Endothelial cell (in vitro differentiated cells): Measurements from ENCODE around the gene INO80C. TPM values are rescaled to one million over a fixed set of nuclear protein-coding genes. Genes with fewer than 3 reads are reported as not detected.

Experiments used
- DNase-seq: peaks from one replicate; pipeline ENCODE4 v3.0.0; 2021; ENCODE audit warnings: low spot score
- H3K27ac Mint-ChIP-seq: one replicate; pipeline ENCODE4 v1.8.0; 2021; ENCODE audit warnings: mixed read lengths, inconsistent platforms; ENCODE audit not compliant: unreplicated experiment
- H3K27me3 Mint-ChIP-seq: one replicate; pipeline ENCODE4 v1.8.0; 2021; ENCODE audit warnings: mild to moderate bottlenecking, moderate library complexity, mixed read lengths, inconsistent platforms; ENCODE audit not compliant: unreplicated experiment
- H3K36me3 Mint-ChIP-seq: one replicate; pipeline ENCODE4 v1.8.0; 2021; ENCODE audit warnings: mild to moderate bottlenecking, low read depth, mixed read lengths, inconsistent platforms; ENCODE audit not compliant: unreplicated experiment
- H3K4me1 Mint-ChIP-seq: one replicate; pipeline ENCODE4 v1.8.0; 2021; ENCODE audit warnings: mild to moderate bottlenecking, mixed read lengths, inconsistent platforms; ENCODE audit not compliant: unreplicated experiment
- H3K4me3 Mint-ChIP-seq: one replicate; pipeline ENCODE4 v1.8.0; 2021; ENCODE audit warnings: mild to moderate bottlenecking, mixed read lengths, inconsistent platforms; ENCODE audit not compliant: unreplicated experiment
- H3K9me3 Mint-ChIP-seq: one replicate; pipeline ENCODE4 v1.8.0; 2021; ENCODE audit warnings: mixed read lengths, inconsistent platforms; ENCODE audit not compliant: unreplicated experiment
- total RNA-seq: library from RNA; stranded (reverse); fragmentation: NEBNext Ultra II Directional; extraction: Animal tissue kit (Norgen Biotek cat#: 25700); gene quantifications from one replicate; pipeline ENCODE4 v1.2.1, GENCODE V29; 2021; ENCODE audit not compliant: unreplicated experiment
- TF ChIP-seq, protein P1 (sequence below): fragments of 200-600 bp; sonication (generic); IDR thresholded peaks from one replicate; pipeline ENCODE4 v1.5.0; 2021; ENCODE audit warnings: antibody characterized with exemption; ENCODE audit not compliant: unreplicated experiment

Gene INO80C
- total RNA-seq, 1 donor from 2014 or later, result 29.7 TPM

DNA sequence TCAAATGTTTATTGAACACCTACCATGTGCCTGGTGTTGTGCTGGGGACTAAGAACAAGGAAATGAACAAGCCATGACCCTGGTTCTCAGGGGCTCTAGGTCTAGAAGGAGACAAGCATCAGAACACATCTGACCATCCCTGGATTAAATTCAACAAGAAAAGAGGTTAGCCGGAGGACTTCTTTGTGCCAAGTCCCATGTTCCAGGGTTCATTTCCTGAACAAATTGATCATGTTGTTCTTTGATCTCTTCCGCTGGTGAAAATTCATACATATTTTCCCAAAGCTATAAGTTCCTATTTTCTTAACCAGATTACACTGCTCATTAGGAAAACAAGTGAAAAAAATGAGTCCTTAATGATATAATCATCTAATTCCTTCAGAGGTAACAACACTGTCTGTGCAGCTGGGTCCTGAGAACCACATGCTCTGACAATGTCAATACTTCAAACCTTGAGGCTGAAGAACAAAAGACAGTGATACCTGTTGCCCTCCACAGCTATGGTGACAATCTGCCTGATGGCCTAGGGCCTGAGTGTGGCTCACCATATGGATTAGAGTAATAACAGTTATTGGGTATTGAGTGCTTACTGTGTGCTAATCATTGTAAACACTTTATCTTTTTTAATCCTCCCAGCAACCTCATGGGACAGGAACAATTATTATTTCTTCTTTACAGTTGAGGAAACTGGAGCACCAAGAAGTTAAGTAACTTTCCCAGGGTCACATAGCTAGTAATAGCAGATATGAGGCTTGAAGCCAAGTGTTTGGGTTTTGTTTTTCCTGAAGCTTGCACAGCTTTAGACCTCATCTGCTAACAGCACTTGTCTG lies 24.6 kb upstream of the INO80C start:
- no peak overlapping the region for H3K4me3 Mint-ChIP-seq
- H3K36me3 Mint-ChIP-seq, result no peaks in the 10 kb centered on the region
- no peak for DNase-seq
- peak overlapping the region; percentile 42 for H3K27ac Mint-ChIP-seq
- no peaks in the 10 kb centered on the region for H3K9me3 Mint-ChIP-seq
- TF ChIP-seq, protein P1, sequence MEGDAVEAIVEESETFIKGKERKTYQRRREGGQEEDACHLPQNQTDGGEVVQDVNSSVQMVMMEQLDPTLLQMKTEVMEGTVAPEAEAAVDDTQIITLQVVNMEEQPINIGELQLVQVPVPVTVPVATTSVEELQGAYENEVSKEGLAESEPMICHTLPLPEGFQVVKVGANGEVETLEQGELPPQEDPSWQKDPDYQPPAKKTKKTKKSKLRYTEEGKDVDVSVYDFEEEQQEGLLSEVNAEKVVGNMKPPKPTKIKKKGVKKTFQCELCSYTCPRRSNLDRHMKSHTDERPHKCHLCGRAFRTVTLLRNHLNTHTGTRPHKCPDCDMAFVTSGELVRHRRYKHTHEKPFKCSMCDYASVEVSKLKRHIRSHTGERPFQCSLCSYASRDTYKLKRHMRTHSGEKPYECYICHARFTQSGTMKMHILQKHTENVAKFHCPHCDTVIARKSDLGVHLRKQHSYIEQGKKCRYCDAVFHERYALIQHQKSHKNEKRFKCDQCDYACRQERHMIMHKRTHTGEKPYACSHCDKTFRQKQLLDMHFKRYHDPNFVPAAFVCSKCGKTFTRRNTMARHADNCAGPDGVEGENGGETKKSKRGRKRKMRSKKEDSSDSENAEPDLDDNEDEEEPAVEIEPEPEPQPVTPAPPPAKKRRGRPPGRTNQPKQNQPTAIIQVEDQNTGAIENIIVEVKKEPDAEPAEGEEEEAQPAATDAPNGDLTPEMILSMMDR, result no peak
- peaks cover 30% of the 10 kb centered on the region for H3K4me1 Mint-ChIP-seq
- peaks cover 5% of the 10 kb centered on the region for H3K27me3 Mint-ChIP-seq

DNA sequence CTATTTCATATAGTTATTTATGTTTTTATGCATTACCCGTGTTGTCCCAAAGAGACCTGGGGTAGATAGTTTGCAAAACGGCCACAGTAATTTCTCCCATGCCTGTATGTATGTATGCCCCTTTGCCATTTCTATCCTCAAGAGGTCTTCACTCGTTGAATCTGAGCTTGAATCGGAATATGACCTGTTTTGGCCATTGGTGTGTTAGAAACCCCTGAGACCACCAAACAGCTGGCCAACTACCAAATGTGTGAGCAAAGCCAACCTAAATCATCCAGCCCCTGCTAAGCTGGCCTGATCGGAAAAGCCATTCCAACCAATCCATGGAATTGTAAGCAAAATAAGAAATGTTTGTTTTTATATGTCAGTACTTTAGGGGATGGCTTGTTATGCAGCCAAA lies 23.4 kb upstream of the INO80C start:
- H3K4me3 Mint-ChIP-seq, result no peak overlapping the region
- H3K36me3 Mint-ChIP-seq, result no peaks in the 10 kb centered on the region
- peaks cover 27% of the 10 kb centered on the region for H3K4me1 Mint-ChIP-seq
- TF ChIP-seq, protein P1, result no peak
- no peak overlapping the region for H3K27ac Mint-ChIP-seq
- no peaks in the 10 kb centered on the region for H3K9me3 Mint-ChIP-seq
- no peak for DNase-seq
- peaks cover 5% of the 10 kb centered on the region for H3K27me3 Mint-ChIP-seq

DNA sequence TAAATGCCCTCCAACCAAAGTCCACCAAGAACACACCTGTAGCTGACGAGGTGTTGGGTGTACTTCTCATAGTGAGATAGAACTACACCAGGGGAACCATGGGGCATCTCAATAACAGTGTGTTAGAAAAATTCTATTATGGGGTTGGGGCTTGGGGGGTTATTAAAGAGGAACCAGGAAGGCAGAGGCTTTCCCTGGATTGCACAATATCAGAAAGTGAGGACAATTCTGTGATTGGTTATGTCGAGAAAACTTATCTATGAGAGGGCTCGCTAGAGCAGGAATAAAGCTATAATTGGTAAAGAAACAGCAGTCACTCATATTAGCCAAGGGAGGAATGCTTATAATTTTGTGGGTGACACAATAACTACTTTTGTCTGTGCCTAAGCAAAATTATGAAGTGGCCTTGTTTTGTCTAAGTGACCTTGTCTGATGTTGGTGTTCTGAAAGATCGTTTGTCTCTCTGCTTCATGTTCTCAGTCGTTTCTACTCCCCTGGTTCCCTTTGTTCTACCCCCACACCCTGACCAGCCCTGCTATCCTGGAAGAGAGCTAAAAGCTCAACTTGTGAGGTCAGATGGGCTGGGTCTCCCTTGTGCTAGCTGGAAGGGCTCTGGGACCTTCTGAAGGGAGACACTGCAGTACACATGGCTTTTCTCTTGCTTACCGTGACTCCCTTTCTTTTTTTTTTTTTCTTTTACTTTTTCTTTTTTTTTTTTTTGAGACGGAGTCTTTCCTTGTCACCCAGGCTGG lies 21.6 kb upstream of the INO80C start:
- H3K4me1 Mint-ChIP-seq, result peaks cover 24% of the 10 kb centered on the region
- H3K36me3 Mint-ChIP-seq, result no peaks in the 10 kb centered on the region

DNA sequence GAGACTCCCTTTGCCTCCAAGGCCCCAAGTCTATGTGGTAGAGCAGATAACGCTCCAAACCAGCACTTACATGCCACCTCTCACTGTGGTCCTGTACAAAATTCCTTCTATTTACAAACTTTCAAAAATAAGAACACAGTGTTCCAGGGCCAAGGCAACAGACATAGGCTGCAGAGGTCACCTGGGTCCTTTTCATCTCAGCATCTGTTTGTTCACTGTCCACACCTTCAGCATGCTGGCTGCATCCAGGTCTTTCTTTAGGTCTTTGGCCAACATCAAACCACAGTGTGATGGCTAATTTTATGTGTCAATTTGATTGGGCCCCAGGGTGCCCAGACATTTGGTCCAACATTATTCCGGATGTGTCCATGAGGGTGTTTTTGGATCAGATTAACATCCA lies 20.0 kb upstream of the INO80C start:
- H3K36me3 Mint-ChIP-seq, result no peaks in the 10 kb centered on the region
- no peak overlapping the region for H3K4me3 Mint-ChIP-seq
- no peak overlapping the region for H3K27ac Mint-ChIP-seq
- H3K9me3 Mint-ChIP-seq, result no peaks in the 10 kb centered on the region
- TF ChIP-seq, protein P1, result no peak
- no peaks in the 10 kb centered on the region for H3K27me3 Mint-ChIP-seq
- DNase-seq, result no peak
- peaks cover 18% of the 10 kb centered on the region for H3K4me1 Mint-ChIP-seq

More for the DNA sequence above, 21.6 kb upstream of the INO80C start:
- Mint-ChIP-seq H3K4me3 (no peak overlapping the region), H3K27me3 (peaks cover 5% of the 10 kb centered on the region), H3K9me3 (no peaks in the 10 kb centered on the region), H3K27ac (no peak overlapping the region)
- DNase-seq, result no peak
- TF ChIP-seq, protein P1, result no peak

DNA sequence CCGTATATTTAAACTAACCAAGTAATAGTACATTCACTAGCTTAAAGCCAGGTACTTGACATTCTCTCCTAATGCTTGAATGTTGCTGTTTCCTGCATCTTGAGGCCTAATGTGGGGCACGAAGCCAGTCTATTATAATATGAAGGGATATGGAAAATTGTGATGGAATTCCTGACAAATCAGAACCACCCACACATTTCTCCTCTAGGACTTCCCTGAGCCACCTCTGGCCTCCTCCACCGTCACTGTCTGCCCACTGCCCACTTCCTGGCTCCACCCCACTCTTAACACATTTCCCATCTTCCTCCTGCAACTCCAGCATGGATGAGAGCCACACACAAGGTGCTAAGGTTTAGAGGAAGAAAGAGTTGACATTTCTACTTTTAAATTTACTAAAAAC lies 19.0 kb upstream of the INO80C start:
- H3K4me1 Mint-ChIP-seq, result peaks cover 18% of the 10 kb centered on the region
- H3K36me3 Mint-ChIP-seq, result no peaks in the 10 kb centered on the region
- TF ChIP-seq, protein P1, result no peak
- no peaks in the 10 kb centered on the region for H3K27me3 Mint-ChIP-seq
- no peak overlapping the region for H3K4me3 Mint-ChIP-seq
- no peak overlapping the region for H3K27ac Mint-ChIP-seq
- no peak for DNase-seq
- H3K9me3 Mint-ChIP-seq, result no peaks in the 10 kb centered on the region
